Adrenal gland (tissue), 12 donors: ENCODE data around the gene AGAP3. TPM values are rescaled to one million over a fixed set of nuclear protein-coding genes. Genes with fewer than 3 reads are reported as not detected.
A peak's percentile ranks its signal among the peaks of the same experiment; 100 is the strongest.

ENCODE experiments used
- DNase-seq, 7 donors: peaks; one replicate each; pipeline ENCODE4 v3.0.0-alpha.2; 2019 to 2020
- H3K27ac ChIP-seq, 5 donors: fragments of 200-600 bp; sonication (generic) in 4 of 5; 1 replicate in 3 of 5; 2 replicates in 2 of 5; pipeline versions ENCODE4 v1.5.1 to v1.8.0; 2016 to 2020; ENCODE audit warnings: mild to moderate bottlenecking in 1 of 5
- H3K27me3 ChIP-seq: fragments of 200-600 bp; 2 replicates; pipeline ENCODE4 v1.8.0; 2021
- H3K36me3 ChIP-seq, 2 donors: fragments of 200-600 bp; replicated peaks in 1 of 2; 1 replicate in 1 of 2; 2 replicates in 1 of 2; pipeline versions ENCODE4 v1.5.1 to v1.8.0; 2018 to 2022
- H3K4me1 ChIP-seq, 2 donors: fragments of 200-600 bp; replicated peaks in 1 of 2; 1 replicate in 1 of 2; 2 replicates in 1 of 2; pipeline versions ENCODE4 v1.5.1 to v1.8.0; 2018 to 2021
- H3K4me3 ChIP-seq, 4 donors: fragments of 200-600 bp; sonication (generic) in 3 of 4; one replicate each; pipeline ENCODE4 v1.5.1; 2016 to 2018
- H3K9me3 ChIP-seq, 3 donors: fragments of 200-600 bp; sonication (generic) in 1 of 3; replicated peaks in 1 of 3; 1 replicate in 2 of 3; 2 replicates in 1 of 3; pipeline versions ENCODE4 v1.5.1 to v1.8.0; 2016 to 2021
- CTCF ChIP-seq, 6 experiments: fragments of 450-650 bp in 4 of 6; fragments of 200-600 bp in 2 of 6; sonication (generic) in 1 of 6; IDR thresholded peaks; 1 replicate in 5 of 6; 2 replicates in 1 of 6; pipeline versions ENCODE4 v1.5.1 to v1.8.0; 2016 to 2021; ENCODE audit warnings: antibody characterized with exemption in 6 of 6, mild to moderate bottlenecking in 2 of 6, moderate library complexity in 1 of 6
- POLR2A ChIP-seq, 2 donors: fragments of 450-650 bp; IDR thresholded peaks; one replicate each; pipeline ENCODE4 v1.6.1; 2017; ENCODE audit warnings: antibody characterized with exemption in 2 of 2, mild to moderate bottlenecking in 2 of 2, moderate library complexity in 1 of 2
- WGBS, 4 donors: extraction: QIAGEN DNeasy Blood & Tissue Kit in 2 of 4; methylation state at CpG; one replicate each; pipeline versions ENCODE4 v1.1.5 to v1.1.7; 2013 to 2017; 5-methylcytosine and 5-hydroxymethylcytosine counted together
- intact Hi-C, 2 donors: fragments of 100-400 bp; cut with DNase I; formaldehyde crosslinking; loops; one replicate each; pipeline versions ENCODE4 v1.14.1 to v1.15.0; 2022 to 2023
- polyA plus RNA-seq, 3 donors: library from polyadenylated mRNA; stranded (reverse); fragments of 200-250 nt in 2 of 3; fragments of 350-450 nt in 1 of 3; fragmentation: Illumina TruSeq in 1 of 3; extraction: RNeasy Lipid Tissue Mini Kit (QIAGEN cat#74804) in 1 of 3; gene quantifications; one replicate each; pipeline ENCODE4 v1.2.3, GENCODE V29; 2013 to 2014
- total RNA-seq, 9 donors: library from RNA; depleted of rRNA in 4 of 9; stranded (reverse); fragments of >200 nt in 4 of 9; fragments of 120-200 nt in 1 of 9; fragmentation: NEBNext Ultra II Directional in 1 of 9; extraction: Animal tissue kit (Norgen Biotek cat#: 25700) in 1 of 9; gene quantifications; one replicate each; pipeline versions ENCODE4 v1.1.0 to v1.2.4, GENCODE V29; 2013 to 2023
- donor health status: healthy with polysubstance abuse.
- donor health status: Bipolar disorder and iron deficiency.
- donor health status: DM: yes; HTN: yes; CAD: no.
- donor health status: DM: no; HTN: no; CAD: no.
- donor health status: DM: no; HTN: no; CAD: no.
- donor health status: DM: yes; HTN: yes; CAD: no.

The AGAP3 gene
- total and polyA plus RNA-seq, 12 donors, result 17.2 to 236 (median 50.9) TPM

DNA sequence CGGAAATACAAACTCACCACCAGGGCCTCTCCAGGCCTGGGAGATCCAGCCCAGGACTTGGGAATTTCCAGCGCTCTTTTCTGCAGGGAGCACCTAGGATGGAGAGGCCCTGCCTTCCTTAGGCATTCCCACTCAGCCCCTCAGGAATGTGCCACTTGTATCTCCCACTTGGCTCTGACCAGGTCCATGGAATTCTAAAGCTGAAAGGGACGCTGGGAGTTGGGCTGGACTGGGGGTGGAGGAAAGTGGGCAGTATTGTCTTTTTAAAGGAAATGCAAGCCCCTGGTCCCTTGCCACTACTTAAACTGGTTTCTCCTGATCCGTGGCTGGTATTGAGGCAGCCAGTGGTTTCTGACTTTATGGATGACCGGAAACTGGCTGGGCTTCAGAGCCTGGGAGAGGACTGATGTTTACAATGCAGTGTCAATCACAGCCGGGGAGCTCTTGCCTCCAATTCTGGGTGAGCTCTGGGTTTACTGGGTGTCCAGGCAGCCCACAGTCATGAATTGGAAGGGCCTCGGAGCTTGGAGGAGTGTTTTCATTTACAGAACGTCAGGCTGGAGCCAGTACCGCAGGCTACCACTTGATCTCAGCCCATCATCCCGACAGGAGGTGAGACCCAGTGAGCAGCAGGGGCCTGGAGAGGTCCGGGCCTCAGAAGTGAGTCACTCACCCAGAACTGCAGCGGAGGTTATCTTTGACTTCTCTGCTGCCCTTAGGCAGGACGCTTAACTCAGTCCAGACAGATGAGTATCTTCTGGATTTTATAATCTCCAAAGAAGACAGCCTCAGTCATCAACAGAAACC is 27.3 kb downstream of the AGAP3 start:
- peaks cover 0 to 10% of the 10 kb centered on the region in 2 donors for H3K36me3 ChIP-seq
- no peak for TF ChIP-seq POLR2A (IDR thresholded peaks at IDR 0.05)
- no peak for TF ChIP-seq CTCF (IDR thresholded peaks at IDR 0.05)
- intact Hi-C loops, result loop anchor here (5.0 kb wide), 3 partner anchors 91 to 216 kb away; partner anchors contain the start of gene ATG9B (in 1 of the 2)
- no peaks in the 10 kb centered on the region for H3K27me3 ChIP-seq
- DNase-seq, result no peak
- no peaks in the 10 kb centered on the region for H3K9me3 ChIP-seq
- H3K4me1 ChIP-seq, result peaks cover 0 to 7% of the 10 kb centered on the region in 2 donors
- no peak overlapping the region for H3K4me3 ChIP-seq
- WGBS, 4 donors, result 77 to 82% (median 80%) methylated on average over 7 to 13 of the region's 13 CpGs
- H3K27ac ChIP-seq, result peak overlapping the region in 2 of 5 donors; percentile 19 to 26

- TF ChIP-seq POLR2A (IDR thresholded peaks at IDR 0.05) (no peak), CTCF (IDR thresholded peaks at IDR 0.05) (no peak)
- intact Hi-C loops, result loop anchor here (5.0 kb wide), 3 partner anchors 92 to 217 kb away; partner anchors contain the start of gene ATG9B (in 1 of the 2)
- Histone ChIP-seq H3K27me3 (no peaks in the 10 kb centered on the region), H3K4me1 (peaks cover 0 to 7% of the 10 kb centered on the region in 2 donors), H3K27ac (peak overlapping the region in 1 of 5 donors; percentile 19), H3K9me3 (no peaks in the 10 kb centered on the region), H3K36me3 (peaks cover 0 to 19% of the 10 kb centered on the region in 2 donors), H3K4me3 (no peak overlapping the region)
- whole genome bisulfite sequencing, 4 donors, result 39 to 83% (median 55%) methylated on average over 28 to 101 of the region's 101 CpGs
- DNase-seq, result no peak
These were observed 28.1 kb downstream of the AGAP3 start for GRCh38 chr7:151114151-151115090.

GRCh38 chr7:151115121-151115835 is 29.0 kb downstream of the AGAP3 start:
- no peaks in the 10 kb centered on the region for H3K27me3 ChIP-seq
- H3K4me1 ChIP-seq, result peaks cover 0 to 7% of the 10 kb centered on the region in 2 donors
- peaks cover 0 to 27% of the 10 kb centered on the region in 2 donors for H3K36me3 ChIP-seq
- TF ChIP-seq POLR2A (IDR thresholded peaks at IDR 0.05) (no peak), CTCF (IDR thresholded peaks at IDR 0.05) (no peak)
- WGBS, 4 donors, result 14 to 46% (median 33%) methylated on average over 3 to 114 of the region's 114 CpGs
- intact Hi-C loops, result no loop called here
- no peak overlapping the region for H3K4me3 ChIP-seq
- no peak for DNase-seq
- H3K27ac ChIP-seq, result no peak overlapping the region
- H3K9me3 ChIP-seq, result no peaks in the 10 kb centered on the region
